ENCODE data around the gene IFRD2. TPM values are rescaled to one million over a fixed set of nuclear protein-coding genes. Genes with fewer than 3 reads are reported as not detected.

Gene IFRD2
- total and polyA plus RNA-seq, 2 of the 13 experiments (the other 11 are each of a cell fraction or from before 2014, with no cell fraction given), result 32.8 to 96.1 TPM

- TF ChIP-seq EEA1 (CRISPR knock-in tag; IDR thresholded peaks at IDR 0.05; ENCODE audit: borderline replicate concordance) (peak; percentile 67; the same call in 1 of the 2 replicates), TFAP4 (IDR thresholded peaks at IDR 0.05; ENCODE audit: borderline replicate concordance, low read depth) (no peak), ZBTB21 (CRISPR knock-in tag; IDR thresholded peaks at IDR 0.05) (peak; percentile 70), KDM5B (CRISPR knock-in tag; IDR thresholded peaks at IDR 0.05; ENCODE audit: borderline replicate concordance) (peak; percentile 46; the same call in 1 of the 2 replicates), TP53 (CRISPR knock-in tag; conservative IDR thresholded peaks at IDR 0.05) (no peak), ZXDC (CRISPR knock-in tag; IDR thresholded peaks at IDR 0.05) (no peak), ZFP36L1 (CRISPR knock-in tag; IDR thresholded peaks at IDR 0.05) (no peak), FOXK1 (CRISPR knock-in tag; IDR thresholded peaks at IDR 0.05; ENCODE audit: borderline replicate concordance, low read depth) (no peak), RCOR2 (CRISPR knock-in tag; IDR thresholded peaks at IDR 0.05) (no peak), CBFB (CRISPR knock-in tag; IDR thresholded peaks at IDR 0.05) (no peak), ZNF557 (CRISPR knock-in tag; IDR thresholded peaks at IDR 0.05) (0 out of 2 replicates have a peak, but pooled peaks have one; percentile 11), FOXA3 (CRISPR knock-in tag; IDR thresholded peaks at IDR 0.05) (no peak), JUNB (CRISPR knock-in tag; IDR thresholded peaks at IDR 0.05; ENCODE audit: borderline replicate concordance) (no peak), DZIP1 (CRISPR knock-in tag; IDR thresholded peaks at IDR 0.05) (no peak), KDM5A (IDR thresholded peaks at IDR 0.05; ENCODE audit: borderline replicate concordance, low read length) (no peak), HOXA5 (CRISPR knock-in tag; IDR thresholded peaks at IDR 0.05) (no peak; the same call in 1 of the 2 replicates), GATA4 (IDR thresholded peaks at IDR 0.05; ENCODE audit: borderline replicate concordance, low read depth) (no peak), ZFAT (CRISPR knock-in tag; conservative IDR thresholded peaks at IDR 0.05) (no peak), MAFG (CRISPR knock-in tag; IDR thresholded peaks at IDR 0.05) (no peak), ZNF598 (CRISPR knock-in tag; IDR thresholded peaks at IDR 0.05; ENCODE audit: borderline replicate concordance) (no peak), SP4 (CRISPR knock-in tag; IDR thresholded peaks at IDR 0.05) (no peak), NFIC (IDR thresholded peaks at IDR 0.05; ENCODE audit: low read length) (no peak), ZNF546 (CRISPR knock-in tag; conservative IDR thresholded peaks at IDR 0.05) (no peak), ZNF883 (CRISPR knock-in tag; IDR thresholded peaks at IDR 0.05; ENCODE audit: not compliant biosample characterization) (peak; percentile 78), ZFP37 (CRISPR knock-in tag; IDR thresholded peaks at IDR 0.05; ENCODE audit: borderline replicate concordance) (no peak), SPEN (CRISPR knock-in tag; IDR thresholded peaks at IDR 0.05; ENCODE audit: low read depth) (peak; percentile 33; the same call in 1 of the 2 replicates), ZNF350 (CRISPR knock-in tag; IDR thresholded peaks at IDR 0.05; ENCODE audit: borderline replicate concordance, low read depth) (no peak)
These were observed 27.2 kb downstream of the IFRD2 start (continued) for GRCh38 chr3:50264964-50265485.

All from HepG2 (cell line).